Fibroblast of lung (primary cell): ENCODE results near the gene RAB31. TPM values are rescaled to one million over a fixed set of nuclear protein-coding genes. Genes with fewer than 3 reads are reported as not detected.
A peak's percentile ranks its signal among the peaks of the same experiment; 100 is the strongest.

Experiments
- DNase-seq, 2 donors: peaks; one replicate each; pipeline versions ENCODE4 v3.0.0 to v3.0.0-alpha.2; 2010; ENCODE audit warnings: low read depth in 2 of 2
- H2AFZ ChIP-seq: 2 replicates; pipeline ENCODE4 v1.5.1; 2012; ENCODE audit warnings: low read length, control low read depth, inconsistent platforms
- H3K27ac ChIP-seq: 2 replicates; pipeline ENCODE4 v1.5.1; 2011; ENCODE audit warnings: low read length, control low read depth; ENCODE audit not compliant: insufficient read depth
- H3K27me3 ChIP-seq: 2 replicates; pipeline ENCODE4 v1.5.1; 2011; ENCODE audit warnings: mild to moderate bottlenecking, low read length; ENCODE audit not compliant: control insufficient read depth, insufficient read depth
- H3K36me3 ChIP-seq: 2 replicates; pipeline ENCODE4 v1.5.1; 2011; ENCODE audit warnings: low read length; ENCODE audit not compliant: control insufficient read depth, insufficient read depth
- H3K4me1 ChIP-seq: 2 replicates; pipeline ENCODE4 v1.5.1; 2011; ENCODE audit warnings: low read length; ENCODE audit not compliant: control insufficient read depth, insufficient read depth; ENCODE audit errors: extremely low read depth
- H3K4me2 ChIP-seq: 2 replicates; pipeline ENCODE4 v1.5.1; 2011; ENCODE audit warnings: low read length, control low read depth; ENCODE audit not compliant: insufficient read depth; ENCODE audit errors: extremely low read depth
- H3K4me3 ChIP-seq, 4 experiments: fragments of 200-600 bp in 1 of 4; sonication (generic) in 1 of 4; replicated peaks in 1 of 4; 2 replicates each; pipeline ENCODE4 v1.5.1; 2011 to 2016; ENCODE audit warnings: low read length in 4 of 4, low read depth in 3 of 4, mild to moderate bottlenecking in 3 of 4, control low read depth in 2 of 4, inconsistent platforms in 1 of 4, mixed read lengths in 1 of 4; ENCODE audit not compliant: insufficient read depth in 1 of 4; ENCODE audit errors: control extremely low read depth in 1 of 4
- H3K79me2 ChIP-seq: 2 replicates; pipeline ENCODE4 v1.5.1; 2012; ENCODE audit warnings: mild to moderate bottlenecking, low read length, inconsistent platforms; ENCODE audit not compliant: control insufficient read depth, insufficient read depth
- H3K9ac ChIP-seq: 2 replicates; pipeline ENCODE4 v1.5.1; 2011; ENCODE audit warnings: mild to moderate bottlenecking, low read length, control low read depth; ENCODE audit not compliant: insufficient read depth
- H3K9me3 ChIP-seq: 2 replicates; pipeline ENCODE4 v1.5.1; 2012; ENCODE audit warnings: low read depth, low read length; ENCODE audit not compliant: control insufficient read depth, insufficient read depth
- H4K20me1 ChIP-seq: 2 replicates; pipeline ENCODE4 v1.5.1; 2011; ENCODE audit warnings: low read length; ENCODE audit not compliant: control insufficient read depth, insufficient read depth; ENCODE audit errors: extremely low read depth
- EZH2 ChIP-seq: IDR thresholded peaks from 2 replicates; pipeline ENCODE4 v1.5.1; 2012; ENCODE audit warnings: low read length, control low read depth, mild to moderate bottlenecking; ENCODE audit errors: missing control alignments
- polyA plus RNA-seq, 2 donors: library from polyadenylated mRNA; depleted of rRNA in 1 of 2; stranded (reverse) in 1 of 2; unstranded in 1 of 2; fragments of >200 nt; gene quantifications; 2 replicates each; pipeline ENCODE4 v1.2.1, GENCODE V29; 2011 to 2012; ENCODE audit warnings: missing spikeins in 1 of 2
- total RNA-seq: library from RNA; depleted of rRNA; stranded (reverse); fragments of >200 nt; gene quantifications from 2 replicates; pipeline ENCODE4 v1.2.1, GENCODE V29; 2014
- TF ChIP-seq, protein P1 (sequence below), 2 donors: IDR thresholded peaks in 1 of 2; conservative IDR thresholded peaks in 1 of 2; 1 replicate in 1 of 2; 2 replicates in 1 of 2; pipeline ENCODE4 v1.5.1; 2011 to 2012; ENCODE audit warnings: low read length in 2 of 2, control low read depth in 1 of 2, inconsistent platforms in 1 of 2, low read depth in 1 of 2, mild to moderate bottlenecking in 1 of 2

RAB31 gene
- total and polyA plus RNA-seq, 2 donors (not counting 1 experiment from before 2014, with no cell fraction given), result 29.6 to 47.1 TPM

DNA sequence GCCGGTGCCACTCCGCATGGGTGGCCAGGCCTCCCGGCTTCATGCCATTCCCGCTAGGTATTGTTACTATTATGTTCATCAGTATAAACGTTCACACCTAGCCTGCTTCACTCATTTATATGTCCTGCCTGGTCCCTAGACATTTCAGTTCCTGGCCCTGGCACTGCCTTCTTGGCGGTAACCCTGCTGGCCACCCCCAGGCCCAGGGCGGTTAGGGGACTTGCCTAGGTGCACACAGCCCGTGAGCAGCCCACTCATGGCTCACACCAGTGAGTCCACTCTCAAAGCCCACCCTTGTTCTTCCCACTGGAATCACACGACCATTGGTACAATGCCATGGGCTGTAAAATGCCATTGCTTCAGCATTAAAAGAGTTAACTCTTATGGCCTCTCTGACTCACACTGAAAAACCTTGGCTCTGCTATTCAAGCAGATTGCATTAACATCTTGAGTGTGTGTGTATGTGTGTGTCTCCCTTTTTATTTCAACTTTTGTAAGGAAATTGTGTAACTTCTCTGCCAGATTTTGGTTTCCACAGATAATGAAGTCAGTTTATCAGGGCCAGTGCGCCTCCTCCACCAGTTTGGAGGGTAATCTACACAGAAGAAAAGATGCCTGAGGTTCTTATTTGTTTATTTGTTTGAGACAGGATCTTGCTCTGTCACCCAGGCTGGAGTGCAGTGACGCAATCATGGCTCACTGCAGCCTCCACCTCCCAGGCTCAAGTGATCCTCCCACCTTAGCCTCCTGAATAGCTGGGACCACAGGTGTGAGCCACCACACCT lies 74.2 kb downstream of the RAB31 start:
- Histone ChIP-seq H3K4me1 (peaks cover 4% of the 10 kb centered on the region), H2AFZ (no peak overlapping the region), H3K27ac (no peak overlapping the region), H3K36me3 (no peaks in the 10 kb centered on the region), H4K20me1 (no peaks in the 10 kb centered on the region), H3K4me2 (no peak overlapping the region), H3K9ac (no peak overlapping the region), H3K27me3 (no peaks in the 10 kb centered on the region), H3K79me2 (no peaks in the 10 kb centered on the region), H3K9me3 (no peaks in the 10 kb centered on the region), H3K4me3 (no peak overlapping the region)
- TF ChIP-seq, protein P1, sequence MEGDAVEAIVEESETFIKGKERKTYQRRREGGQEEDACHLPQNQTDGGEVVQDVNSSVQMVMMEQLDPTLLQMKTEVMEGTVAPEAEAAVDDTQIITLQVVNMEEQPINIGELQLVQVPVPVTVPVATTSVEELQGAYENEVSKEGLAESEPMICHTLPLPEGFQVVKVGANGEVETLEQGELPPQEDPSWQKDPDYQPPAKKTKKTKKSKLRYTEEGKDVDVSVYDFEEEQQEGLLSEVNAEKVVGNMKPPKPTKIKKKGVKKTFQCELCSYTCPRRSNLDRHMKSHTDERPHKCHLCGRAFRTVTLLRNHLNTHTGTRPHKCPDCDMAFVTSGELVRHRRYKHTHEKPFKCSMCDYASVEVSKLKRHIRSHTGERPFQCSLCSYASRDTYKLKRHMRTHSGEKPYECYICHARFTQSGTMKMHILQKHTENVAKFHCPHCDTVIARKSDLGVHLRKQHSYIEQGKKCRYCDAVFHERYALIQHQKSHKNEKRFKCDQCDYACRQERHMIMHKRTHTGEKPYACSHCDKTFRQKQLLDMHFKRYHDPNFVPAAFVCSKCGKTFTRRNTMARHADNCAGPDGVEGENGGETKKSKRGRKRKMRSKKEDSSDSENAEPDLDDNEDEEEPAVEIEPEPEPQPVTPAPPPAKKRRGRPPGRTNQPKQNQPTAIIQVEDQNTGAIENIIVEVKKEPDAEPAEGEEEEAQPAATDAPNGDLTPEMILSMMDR (conservative IDR thresholded peaks at IDR 0.05 in 1 of 2, IDR thresholded peaks at IDR 0.05 in 1 of 2; ENCODE audit: low read depth in 1 of 2, low read length in 2 of 2), result no peak
- no peak for TF ChIP-seq EZH2
- peak; percentile 96 for DNase-seq

DNA sequence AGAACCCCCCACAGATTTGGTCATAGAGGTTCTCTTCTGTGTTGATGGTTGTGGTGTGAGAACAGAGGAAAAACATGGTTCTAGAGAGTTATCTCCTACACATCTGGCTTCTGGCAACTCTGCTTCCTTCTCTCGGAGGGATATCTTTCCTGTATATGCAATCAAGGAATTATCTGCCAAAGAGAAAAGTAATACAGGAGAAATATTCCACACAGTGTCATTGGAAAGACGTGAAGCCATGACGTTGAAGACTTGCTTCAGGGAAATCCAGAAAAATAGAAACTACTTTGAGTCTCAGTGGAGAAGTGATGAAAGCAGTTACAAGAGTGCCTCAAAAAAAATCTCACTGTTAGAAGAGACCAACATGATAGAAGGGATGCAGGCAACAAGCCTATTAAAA lies 78.5 kb downstream of the RAB31 start:
- no peak overlapping the region for H3K9ac ChIP-seq
- H3K4me2 ChIP-seq, result no peak overlapping the region
- no peaks in the 10 kb centered on the region for H3K27me3 ChIP-seq
- no peak for DNase-seq
- no peak overlapping the region for H3K27ac ChIP-seq
- no peaks in the 10 kb centered on the region for H4K20me1 ChIP-seq
- H3K4me3 ChIP-seq, result no peak overlapping the region
- no peaks in the 10 kb centered on the region for H3K9me3 ChIP-seq
- no peaks in the 10 kb centered on the region for H3K79me2 ChIP-seq
- peaks cover 4% of the 10 kb centered on the region for H3K4me1 ChIP-seq
- H3K36me3 ChIP-seq, result no peaks in the 10 kb centered on the region
- TF ChIP-seq, protein P1 (conservative IDR thresholded peaks at IDR 0.05 in 1 of 2, IDR thresholded peaks at IDR 0.05 in 1 of 2; ENCODE audit: low read depth in 1 of 2, low read length in 2 of 2), result no peak
- no peak for TF ChIP-seq EZH2
- H2AFZ ChIP-seq, result no peak overlapping the region

DNA sequence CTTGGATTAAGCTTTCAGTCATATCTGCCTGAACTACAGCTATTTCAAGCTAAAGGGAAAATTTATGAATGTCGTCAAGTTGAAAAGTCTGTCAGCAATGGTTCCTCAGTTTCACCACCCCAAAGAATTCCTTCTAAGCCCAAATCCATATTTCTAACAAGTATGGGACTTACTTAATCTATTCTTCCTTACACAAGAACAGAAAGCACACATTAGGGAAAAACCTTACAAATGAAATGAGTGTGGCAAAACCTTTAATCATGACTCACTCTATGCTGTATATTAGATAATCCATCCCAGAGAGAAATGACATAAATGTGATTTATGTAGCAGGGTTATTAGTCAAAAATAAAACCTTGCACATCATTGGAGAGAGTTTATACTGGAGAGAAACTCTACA lies 78.9 kb downstream of the RAB31 start:
- no peak overlapping the region for H3K4me2 ChIP-seq
- H2AFZ ChIP-seq, result no peak overlapping the region
- H3K4me3 ChIP-seq, result no peak overlapping the region
- no peaks in the 10 kb centered on the region for H3K27me3 ChIP-seq
- H4K20me1 ChIP-seq, result no peaks in the 10 kb centered on the region
- H3K36me3 ChIP-seq, result no peaks in the 10 kb centered on the region
- no peak overlapping the region for H3K9ac ChIP-seq
- no peaks in the 10 kb centered on the region for H3K9me3 ChIP-seq
- no peaks in the 10 kb centered on the region for H3K79me2 ChIP-seq
- no peak for DNase-seq
- peaks cover 2% of the 10 kb centered on the region for H3K4me1 ChIP-seq
- H3K27ac ChIP-seq, result no peak overlapping the region
- TF ChIP-seq EZH2, result no peak
- TF ChIP-seq, protein P1 (conservative IDR thresholded peaks at IDR 0.05 in 1 of 2, IDR thresholded peaks at IDR 0.05 in 1 of 2; ENCODE audit: low read depth in 1 of 2, low read length in 2 of 2), result no peak
